ENCODE data around the gene TMEM156.
"Not testable (repeated sequence)": the region's sequence is repeated elsewhere in the genome, so short reads cannot be mapped to it uniquely, and the experiment has no call there.

The TMEM156 gene

GRCh38 chr4:38955957-38956356 is 76.3 kb downstream of the TMEM156 start:
- DNase-seq: no peak

DNA sequence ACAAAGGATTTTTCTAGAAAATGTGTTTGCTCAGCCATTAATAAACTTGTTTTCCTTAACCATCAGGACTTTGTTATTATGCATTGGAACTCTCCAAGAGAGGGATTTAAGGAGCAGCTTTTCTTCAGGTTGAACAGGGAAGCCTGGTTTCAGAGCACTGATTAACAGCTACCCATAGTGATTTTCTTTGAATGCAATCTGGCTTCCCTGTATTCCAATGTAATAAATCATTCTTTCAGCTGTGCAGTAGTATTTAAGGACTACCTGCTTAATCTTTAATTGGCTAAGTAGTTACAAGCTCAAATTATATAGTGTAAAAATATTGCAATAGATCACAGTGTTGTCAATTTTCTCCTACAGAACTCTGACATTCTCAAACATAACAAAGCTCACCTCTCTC is 77.5 kb downstream of the TMEM156 start:
- no peak for DNase-seq

DNA sequence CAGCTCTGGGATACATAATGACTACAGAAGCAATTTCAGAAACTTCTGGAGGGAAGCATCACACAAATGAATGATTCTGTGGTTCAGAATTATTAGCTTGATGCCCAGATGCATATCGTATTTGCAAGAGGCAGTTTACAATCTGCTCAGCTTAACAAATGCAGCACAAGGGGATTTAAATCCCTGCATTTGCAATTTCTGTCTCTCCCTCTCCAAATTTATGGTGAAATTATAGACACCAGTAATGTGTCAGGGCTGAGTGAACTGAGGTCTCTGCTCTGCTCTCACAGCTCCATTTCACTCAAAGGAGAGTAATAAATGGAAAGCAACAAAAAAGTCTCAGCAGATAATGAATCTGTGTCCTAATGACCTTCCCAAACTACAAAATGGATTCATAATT is 80.2 kb downstream of the TMEM156 start:
- DNase-seq: no peak

GRCh38 chr4:38951598-38951997 is 80.6 kb downstream of the TMEM156 start:
- no peak for DNase-seq

GRCh38 chr4:38950734-38951133 is 81.5 kb downstream of the TMEM156 start:
- no peak for DNase-seq

GRCh38 chr4:38950159-38950558 is 82.0 kb downstream of the TMEM156 start:
- DNase-seq: no peak

GRCh38 chr4:38949411-38950051 is 82.7 kb downstream of the TMEM156 start:
- DNase-seq: peak; percentile 49

GRCh38 chr4:38948551-38948950 is 83.7 kb downstream of the TMEM156 start:
- DNase-seq: peak; percentile 8

GRCh38 chr4:38946919-38947318 is 85.3 kb downstream of the TMEM156 start:
- no peak for DNase-seq

DNA sequence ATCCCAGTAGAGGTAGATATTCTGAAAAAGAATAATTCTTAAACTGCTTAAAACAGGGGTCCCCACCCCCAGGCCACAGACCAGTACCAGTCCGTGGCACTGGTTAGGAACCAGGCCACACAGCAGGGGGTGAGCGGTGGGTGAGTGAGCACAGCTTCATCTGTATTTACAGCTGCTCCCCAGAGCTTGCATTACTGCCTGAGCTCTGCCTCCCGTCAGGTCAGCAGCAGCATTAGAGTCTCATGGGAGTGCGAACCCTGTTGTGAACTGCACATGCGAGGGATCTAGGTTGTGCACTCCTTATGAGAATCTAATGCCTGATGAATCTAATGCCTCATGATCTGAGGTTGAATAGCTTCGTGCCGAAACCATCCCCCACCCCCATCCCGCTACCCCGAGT is 87.8 kb downstream of the TMEM156 start:
- DNase-seq: no peak

GRCh38 chr4:38943343-38943742 is 88.9 kb downstream of the TMEM156 start:
- no peak for DNase-seq

DNA sequence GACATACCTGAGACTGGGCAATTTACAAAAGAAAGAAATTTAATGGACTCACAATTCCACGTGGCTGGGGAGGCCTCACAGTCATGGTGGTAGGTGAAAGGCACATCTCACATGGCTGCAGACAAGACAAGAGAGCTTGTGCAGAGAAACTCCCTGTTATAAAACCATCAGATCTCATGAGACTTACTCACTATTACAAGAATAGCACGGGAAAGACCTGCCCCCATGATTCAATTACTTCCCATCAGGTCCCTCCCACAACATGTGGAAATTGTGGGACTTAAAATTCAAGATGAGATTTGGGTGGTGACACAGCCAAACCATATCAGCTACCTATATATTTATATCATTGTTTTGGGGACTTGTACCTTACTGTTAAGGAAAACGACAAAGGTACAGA is 90.3 kb downstream of the TMEM156 start:
- DNase-seq: not testable (repeated sequence)

GRCh38 chr4:38940476-38940875 is 91.7 kb downstream of the TMEM156 start:
- no peak for DNase-seq

GRCh38 chr4:38939165-38939564 is 93.0 kb downstream of the TMEM156 start:
- DNase-seq: no peak

DNA sequence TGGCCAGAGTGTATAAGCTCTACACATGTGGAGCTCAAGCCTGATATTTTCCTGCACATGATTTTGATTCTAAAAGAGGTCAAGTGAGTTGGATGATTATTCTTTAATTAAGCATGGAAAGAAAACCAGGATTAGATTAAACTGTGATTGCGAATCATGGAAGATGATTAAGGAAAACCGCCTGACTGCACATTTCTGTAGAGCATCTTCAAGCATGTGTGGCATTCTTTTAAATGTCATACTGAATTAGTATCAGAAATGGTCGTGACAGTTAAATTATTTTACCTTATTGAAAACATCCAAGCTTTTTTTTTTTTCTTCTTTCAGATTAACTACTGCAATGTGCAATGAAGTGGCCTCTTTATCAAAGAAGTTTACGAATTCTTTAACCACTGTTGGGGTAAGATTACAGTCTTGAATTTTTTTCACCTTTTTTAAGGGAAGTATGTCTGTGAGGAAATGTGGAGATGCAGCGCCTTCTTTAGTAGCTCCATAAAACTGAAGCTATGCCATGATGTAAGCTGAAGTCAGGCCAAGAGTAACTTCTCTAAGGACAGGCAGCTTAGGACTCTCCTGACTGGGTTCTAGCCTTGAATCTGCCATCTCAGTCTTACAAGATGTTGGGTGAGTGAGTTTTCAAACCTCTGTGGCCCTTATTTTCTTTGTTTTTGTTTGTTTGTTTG is 96.7 kb downstream of the TMEM156 start:
- DNase-seq: no peak

DNA sequence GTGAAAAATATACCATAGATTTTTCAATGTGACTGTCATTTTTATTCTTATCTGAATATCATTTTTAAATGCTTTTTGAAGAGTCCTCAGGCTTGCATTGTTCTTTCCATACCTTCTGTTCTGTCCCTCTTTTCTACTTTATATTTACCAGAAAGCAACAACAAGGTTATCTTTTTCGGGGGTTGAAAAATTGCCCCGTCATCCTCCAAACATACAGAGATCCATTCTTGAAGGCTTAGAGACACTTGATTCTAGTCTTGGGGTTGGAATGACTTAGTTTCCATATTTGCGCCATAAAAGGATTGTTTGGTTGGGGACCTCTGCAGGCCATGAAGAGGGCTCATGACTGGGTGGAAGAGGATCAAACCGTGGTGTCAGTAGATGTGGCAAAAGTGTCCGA is 101.1 kb downstream of the TMEM156 start:
- no peak for DNase-seq

DNA sequence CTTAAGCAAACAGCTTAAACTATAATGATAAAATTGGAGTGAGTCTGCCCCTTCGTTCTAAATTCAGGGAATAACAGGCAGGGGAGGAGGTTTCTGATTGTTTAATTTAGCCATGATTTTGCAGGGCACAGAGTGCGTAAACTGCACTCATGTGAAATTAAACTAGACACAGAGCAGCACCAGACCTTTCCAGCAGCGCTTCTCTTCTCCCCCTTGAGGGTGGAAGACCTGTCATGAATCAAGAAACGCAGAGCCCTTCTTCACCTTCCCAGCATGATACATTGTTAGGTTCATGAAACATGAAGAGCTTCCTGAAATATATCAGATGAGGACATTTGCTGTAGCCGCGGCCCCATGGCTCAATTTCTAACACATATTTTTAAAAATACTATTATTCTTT is 101.5 kb downstream of the TMEM156 start:
- DNase-seq: no peak

GRCh38 chr4:38930204-38930603 is 102.0 kb downstream of the TMEM156 start:
- DNase-seq: no peak

DNA sequence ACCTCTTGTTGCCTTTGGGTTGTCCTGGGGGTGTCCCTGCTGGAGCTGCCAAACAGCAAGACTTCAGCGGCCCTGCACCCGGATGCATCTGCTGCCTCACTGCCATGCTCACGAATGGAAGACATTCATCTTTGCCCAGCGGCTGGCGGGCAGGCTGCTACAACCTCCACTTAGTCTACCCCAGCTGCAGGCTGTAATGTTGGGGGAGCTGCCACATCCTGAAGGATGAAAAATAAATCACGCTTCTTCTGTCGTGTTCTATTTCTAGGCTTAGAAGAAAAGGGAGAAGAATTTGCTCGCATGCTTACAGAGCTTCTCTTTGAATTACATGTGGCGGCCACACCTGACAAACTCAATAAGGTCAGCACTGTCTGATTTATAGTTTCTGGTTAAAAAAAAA is 103.2 kb downstream of the TMEM156 start:
- no peak for DNase-seq

DNA sequence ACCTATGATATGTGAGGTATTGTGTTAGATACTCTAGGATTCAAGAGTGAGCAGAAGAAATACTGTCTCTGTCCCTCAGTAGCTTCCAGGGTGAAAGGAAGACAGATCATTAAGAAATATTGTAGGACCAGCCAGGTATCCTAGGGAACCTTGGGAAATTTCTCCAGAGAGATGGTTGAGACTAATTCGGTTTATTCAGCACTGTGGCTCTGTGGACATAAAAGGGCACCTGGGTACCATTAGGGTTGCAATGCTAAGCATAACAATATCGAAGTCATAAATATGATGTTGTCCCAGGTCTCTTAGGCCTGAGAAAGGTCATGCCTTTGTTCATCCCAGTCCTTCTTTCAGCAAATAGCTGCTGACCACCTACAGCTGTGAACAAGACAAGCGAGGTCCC is 103.6 kb downstream of the TMEM156 start:
- DNase-seq: no peak

DNA sequence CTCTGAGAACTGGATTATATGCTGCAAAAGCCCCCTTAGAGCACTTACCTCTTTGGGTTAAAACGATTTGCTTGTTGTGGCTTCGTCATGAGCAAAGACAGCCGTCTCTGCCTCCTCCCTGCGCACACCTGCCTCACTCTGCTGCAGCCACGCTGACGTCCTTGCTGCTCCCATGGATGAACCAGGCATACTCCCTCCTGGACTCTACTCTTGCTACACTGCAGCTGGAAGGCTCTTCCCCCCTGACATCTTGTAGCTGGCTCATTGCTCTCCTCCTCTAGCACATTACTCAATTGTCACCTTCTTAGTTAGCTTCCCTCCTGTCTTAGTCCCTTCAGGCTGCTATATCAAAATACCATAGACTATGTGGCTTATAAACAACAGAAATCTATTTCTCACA is 105.3 kb downstream of the TMEM156 start:
- DNase-seq: no peak

GRCh38 chr4:38925492-38926413 is 106.5 kb downstream of the TMEM156 start:
- no peak for DNase-seq

- no peak for DNase-seq
Observed at GRCh38 chr4:38924353-38924752, 107.9 kb downstream of the TMEM156 start.

- no peak for DNase-seq
Observed at GRCh38 chr4:38923746-38924145, 108.5 kb downstream of the TMEM156 start.

Measured in CD4-positive, alpha-beta T cell treated with Interleukin-17A for 4 hours (primary cell).